Activated T-helper 2 cell treated with anti-CD3 and anti-CD28 coated beads, Interferon-gamma antibody, Interleukin-2, Interleukin-4, amounts not matched to agents 10 μg/mL and 5 μg/mL and 100 μg/mL, durations not matched to agents 14 hours and 24 hours and 36 hours (primary cell): ENCODE results near the gene BMP2K. TPM values are rescaled to one million over a fixed set of nuclear protein-coding genes. Genes with fewer than 3 reads are reported as not detected.
"Not testable (repeated sequence)": the region's sequence is repeated elsewhere in the genome, so short reads cannot be mapped to it uniquely, and the experiment has no call there.

ENCODE experiments used
- DNase-seq: peaks from one replicate; pipeline ENCODE4 v3.0.0; 2021; ENCODE audit warnings: low spot score
- H3K27ac Mint-ChIP-seq: one replicate; pipeline ENCODE4 v1.8.0; 2021; ENCODE audit warnings: mixed read lengths
- H3K27me3 Mint-ChIP-seq: one replicate; pipeline ENCODE4 v1.8.0; 2021; ENCODE audit warnings: low read depth, mixed read lengths
- H3K36me3 Mint-ChIP-seq: one replicate; pipeline ENCODE4 v1.8.0; 2021; ENCODE audit warnings: low read depth, mixed read lengths
- H3K4me1 Mint-ChIP-seq: one replicate; pipeline ENCODE4 v1.8.0; 2021; ENCODE audit warnings: low read depth, mixed read lengths
- H3K4me3 Mint-ChIP-seq: one replicate; pipeline ENCODE4 v1.8.0; 2021; ENCODE audit warnings: low read depth, mild to moderate bottlenecking, moderate library complexity, mixed read lengths
- H3K9me3 Mint-ChIP-seq: one replicate; pipeline ENCODE4 v1.8.0; 2021; ENCODE audit warnings: mixed read lengths
- intact Hi-C: fragments of 100-400 bp; cut with micrococcal nuclease; formaldehyde crosslinking; loops from one replicate; pipeline ENCODE4 v1.15.1; 2023
- total RNA-seq: library from RNA; stranded (reverse); gene quantifications from 2 replicates; pipeline ENCODE4 v1.2.3, GENCODE V29; 2022

BMP2K gene
- total RNA-seq, 1 donor from 2014 or later, result 14.6 TPM

DNA sequence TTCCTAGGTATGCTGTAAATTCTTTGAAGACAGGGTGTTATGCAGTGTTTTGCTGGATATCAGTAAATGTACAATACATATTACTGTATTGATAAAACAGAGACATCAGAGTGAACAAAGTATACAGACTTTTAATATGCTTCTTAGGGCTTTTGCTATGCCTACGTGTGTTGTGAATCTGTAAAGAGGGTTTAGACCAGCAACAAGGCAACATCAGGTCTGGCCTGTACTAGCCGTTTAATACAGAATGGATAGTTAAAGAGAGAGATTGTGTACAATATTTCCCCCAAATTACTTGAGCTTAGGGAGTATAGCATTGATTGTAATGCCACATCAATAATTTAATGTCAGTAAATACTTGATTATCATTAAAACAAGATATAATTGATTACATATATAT lies 87.8 kb downstream of the BMP2K start:
- Mint-ChIP-seq H3K27me3 (no peaks in the 10 kb centered on the region), H3K27ac (no peak overlapping the region), H3K9me3 (no peaks in the 10 kb centered on the region), H3K4me3 (no peak overlapping the region), H3K36me3 (peaks cover 8% of the 10 kb centered on the region), H3K4me1 (peaks cover 2% of the 10 kb centered on the region)
- no peak for DNase-seq
- intact Hi-C loops, result loop anchor here (1.0 to 5.0 kb wide), 4 partner anchors 87 to 902 kb away; partner anchors contain the start of gene BMP2K

DNA sequence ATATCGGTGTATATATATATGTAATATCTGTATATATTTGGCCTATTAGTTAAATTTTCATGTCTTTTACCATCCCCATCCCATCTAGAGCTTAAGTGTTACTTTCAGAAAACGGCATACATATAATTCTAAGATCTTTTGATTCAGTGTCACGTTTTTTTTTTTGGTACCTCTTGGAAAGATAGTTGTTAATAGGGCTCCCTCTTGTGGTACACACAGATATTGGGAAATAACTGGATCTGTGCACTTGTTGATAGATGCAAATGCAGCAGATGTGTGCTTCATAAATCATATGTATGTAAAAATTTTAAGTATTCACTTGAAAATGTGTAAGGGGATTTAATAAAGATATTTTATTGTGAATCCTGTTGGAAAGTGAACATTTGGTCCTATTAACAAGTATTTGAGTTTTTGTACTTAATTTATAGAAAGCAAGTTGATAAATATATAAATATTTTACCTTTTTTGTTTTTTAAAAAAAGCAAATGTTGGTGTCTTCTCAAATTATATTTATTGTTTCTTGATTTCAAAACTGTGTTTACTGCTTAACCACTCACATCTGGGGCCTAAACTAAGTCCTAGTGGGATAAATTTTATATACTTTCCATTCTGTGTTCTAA lies 88.4 kb downstream of the BMP2K start:
- H3K27me3 Mint-ChIP-seq, result no peaks in the 10 kb centered on the region
- intact Hi-C loops, result loop anchor here (1.0 to 5.0 kb wide), 4 partner anchors 87 to 902 kb away; partner anchors contain the start of gene BMP2K
- DNase-seq, result no peak
- no peak overlapping the region for H3K4me3 Mint-ChIP-seq
- no peaks in the 10 kb centered on the region for H3K9me3 Mint-ChIP-seq
- H3K4me1 Mint-ChIP-seq, result peaks cover 2% of the 10 kb centered on the region
- no peak overlapping the region for H3K27ac Mint-ChIP-seq
- H3K36me3 Mint-ChIP-seq, result peaks cover 8% of the 10 kb centered on the region

DNA sequence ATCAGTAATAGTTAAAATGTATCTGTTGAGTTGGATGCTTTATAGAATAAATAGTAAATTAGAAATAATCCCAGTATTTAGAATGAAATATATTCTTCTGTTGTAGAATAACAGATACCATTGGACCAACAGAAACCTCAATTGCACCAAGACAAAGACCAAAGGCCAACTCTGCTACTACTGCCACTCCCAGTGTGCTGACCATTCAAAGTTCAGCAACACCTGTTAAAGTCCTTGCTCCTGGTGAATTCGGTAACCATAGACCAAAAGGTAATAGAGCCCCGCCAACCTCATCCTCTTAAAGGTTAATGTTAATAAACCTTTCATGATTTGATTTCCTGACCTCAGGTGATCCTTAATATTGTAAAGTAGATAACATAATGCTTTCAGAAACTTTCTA lies 89.3 kb downstream of the BMP2K start:
- Mint-ChIP-seq H3K4me1 (peaks cover 2% of the 10 kb centered on the region), H3K4me3 (no peak overlapping the region), H3K36me3 (peaks cover 6% of the 10 kb centered on the region), H3K9me3 (no peaks in the 10 kb centered on the region), H3K27ac (no peak overlapping the region), H3K27me3 (no peaks in the 10 kb centered on the region)
- intact Hi-C loops, result no loop called here
- DNase-seq, result no peak

DNA sequence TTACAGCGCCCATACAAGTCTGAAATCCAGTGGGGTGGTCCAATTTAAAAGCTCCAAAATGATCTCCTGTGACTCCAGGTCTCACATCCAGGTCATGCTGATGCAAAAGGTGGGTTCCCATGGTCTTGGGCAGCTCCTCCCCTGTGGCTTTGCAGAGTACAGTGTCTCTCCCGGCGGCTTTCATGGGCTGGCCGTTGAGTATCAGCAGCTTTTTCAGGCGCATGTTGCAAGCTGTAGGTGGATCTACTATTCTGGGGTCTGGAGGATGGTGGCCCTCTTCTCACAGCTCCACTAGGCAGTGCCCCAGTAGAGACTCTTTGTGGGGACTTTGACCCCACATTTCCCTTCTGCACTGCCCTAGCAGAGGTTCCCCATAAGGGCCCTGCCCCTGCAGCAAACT lies 92.6 kb downstream of the BMP2K start:
- H3K4me1 Mint-ChIP-seq, H3K9me3 Mint-ChIP-seq, DNase-seq, intact Hi-C loops, H3K27ac Mint-ChIP-seq, H3K4me3 Mint-ChIP-seq, H3K27me3 Mint-ChIP-seq: not testable (repeated sequence)
- peaks cover 23% of the 10 kb centered on the region for H3K36me3 Mint-ChIP-seq

DNA sequence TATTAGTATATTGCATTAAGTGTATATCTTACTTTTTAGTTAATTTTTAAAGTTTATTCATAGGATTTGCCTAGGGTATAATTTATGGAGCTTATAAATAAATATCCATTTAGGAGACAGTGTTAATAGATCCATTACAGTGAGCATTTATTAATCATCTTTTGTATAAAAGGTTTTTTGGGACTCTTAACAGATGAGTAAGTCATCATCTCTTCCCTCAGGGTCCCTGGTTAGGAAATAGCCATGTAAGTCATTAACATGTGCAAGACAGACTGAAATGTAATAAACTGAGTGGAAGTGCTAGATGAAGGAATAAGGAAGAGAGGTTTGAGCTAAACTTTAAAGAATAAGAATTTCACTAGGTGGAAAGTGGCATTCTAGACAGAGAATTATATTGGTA lies 93.9 kb downstream of the BMP2K start:
- Mint-ChIP-seq H3K9me3 (no peaks in the 10 kb centered on the region), H3K4me3 (no peak overlapping the region), H3K36me3 (peaks cover 24% of the 10 kb centered on the region), H3K27ac (no peak overlapping the region), H3K4me1 (no peaks in the 10 kb centered on the region), H3K27me3 (no peaks in the 10 kb centered on the region)
- intact Hi-C loops, result no loop called here
- DNase-seq, result no peak

DNA sequence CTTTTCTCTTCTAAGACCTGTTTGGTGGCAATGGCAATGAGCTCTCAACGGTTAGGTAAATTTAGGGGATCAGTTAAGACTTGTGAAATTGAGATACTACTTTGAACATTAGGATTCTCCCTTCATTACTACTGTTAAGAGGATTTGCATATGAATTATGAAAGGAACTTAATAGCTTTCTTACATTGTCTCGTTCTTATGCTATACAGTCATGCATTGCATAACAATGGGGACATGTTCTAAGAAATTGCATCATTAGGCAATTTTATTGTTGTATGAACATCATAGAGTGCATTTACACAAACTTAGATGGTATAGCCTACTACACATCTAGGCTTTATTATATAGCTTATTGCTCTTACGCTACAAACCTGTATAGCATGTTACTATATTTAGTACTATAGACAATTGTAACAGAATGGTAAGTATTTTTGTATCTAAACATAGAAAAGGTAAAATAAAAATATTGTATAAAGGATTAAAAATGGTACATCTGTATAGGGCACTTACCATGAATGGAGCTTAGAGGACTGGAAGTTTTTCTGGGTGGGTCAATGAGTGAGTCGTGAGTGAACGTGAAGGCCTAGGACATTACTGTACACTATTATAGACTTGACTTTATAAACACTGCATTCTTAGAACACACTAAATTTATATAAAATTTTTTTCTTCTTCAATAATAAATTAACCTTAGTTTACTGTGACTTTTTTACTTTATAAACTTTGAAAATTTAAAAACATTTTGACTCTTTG lies 100.6 kb downstream of the BMP2K start:
- H3K27ac Mint-ChIP-seq, result no peak overlapping the region
- H3K9me3 Mint-ChIP-seq, result no peaks in the 10 kb centered on the region
- DNase-seq, result no peak
- no peaks in the 10 kb centered on the region for H3K27me3 Mint-ChIP-seq
- H3K36me3 Mint-ChIP-seq, result peaks cover 15% of the 10 kb centered on the region
- intact Hi-C loops, result no loop called here
- no peaks in the 10 kb centered on the region for H3K4me1 Mint-ChIP-seq
- no peak overlapping the region for H3K4me3 Mint-ChIP-seq

DNA sequence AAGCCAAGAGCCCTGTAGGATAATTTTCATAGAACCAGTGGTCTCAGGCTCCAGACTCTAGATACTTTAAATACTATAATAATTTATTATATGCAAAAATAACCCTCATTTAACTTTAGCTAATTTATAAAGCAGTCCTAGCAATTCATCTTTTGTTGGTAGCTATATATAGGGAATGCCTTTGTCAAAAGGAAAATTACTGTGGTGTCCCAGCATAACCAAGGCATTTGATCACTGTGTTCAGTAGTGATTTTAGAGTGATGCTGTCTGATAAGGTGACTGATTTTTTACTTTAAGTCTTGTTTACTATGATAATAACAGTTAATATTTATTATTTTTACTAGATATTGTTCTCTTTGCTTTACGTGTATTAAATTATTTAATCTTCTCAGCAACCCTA lies 101.9 kb downstream of the BMP2K start:
- Mint-ChIP-seq H3K4me3 (no peak overlapping the region), H3K36me3 (peaks cover 3% of the 10 kb centered on the region), H3K27ac (no peak overlapping the region), H3K9me3 (no peaks in the 10 kb centered on the region), H3K27me3 (no peaks in the 10 kb centered on the region), H3K4me1 (no peaks in the 10 kb centered on the region)
- intact Hi-C loops, result no loop called here
- no peak for DNase-seq

DNA sequence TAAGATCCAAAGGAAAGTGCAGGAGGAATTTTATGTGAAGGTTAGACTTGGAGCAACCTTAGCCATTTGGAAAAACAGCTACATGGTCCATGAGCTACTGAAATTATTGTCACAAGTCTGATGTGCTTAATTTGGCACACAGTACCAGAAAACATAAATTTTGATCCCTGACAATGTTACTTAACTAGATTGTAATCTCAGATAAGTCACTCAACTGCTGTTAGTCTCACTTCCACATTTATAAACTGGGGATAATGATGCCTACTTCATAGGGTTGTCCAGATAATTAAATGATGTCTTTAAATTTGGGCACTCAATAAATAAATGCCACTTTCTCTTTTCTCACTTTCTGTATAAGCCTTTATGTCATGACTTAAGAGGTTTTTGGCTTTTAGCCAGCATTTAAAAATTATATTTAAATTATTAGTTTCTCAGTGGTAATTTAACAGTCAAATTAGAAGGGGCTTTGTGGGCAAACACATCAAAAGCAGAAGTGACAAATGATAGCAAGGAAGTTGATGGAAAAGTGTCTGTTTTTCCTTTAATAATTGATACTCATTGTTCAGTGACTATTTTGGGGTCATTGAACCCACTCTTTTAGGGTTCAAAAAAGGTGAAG lies 104.8 kb downstream of the BMP2K start:
- H3K4me1 Mint-ChIP-seq, result no peaks in the 10 kb centered on the region
- intact Hi-C loops, result no loop called here
- no peak overlapping the region for H3K4me3 Mint-ChIP-seq
- H3K9me3 Mint-ChIP-seq, result no peaks in the 10 kb centered on the region
- H3K27me3 Mint-ChIP-seq, result no peaks in the 10 kb centered on the region
- H3K36me3 Mint-ChIP-seq, result no peaks in the 10 kb centered on the region
- H3K27ac Mint-ChIP-seq, result no peak overlapping the region
- no peak for DNase-seq

DNA sequence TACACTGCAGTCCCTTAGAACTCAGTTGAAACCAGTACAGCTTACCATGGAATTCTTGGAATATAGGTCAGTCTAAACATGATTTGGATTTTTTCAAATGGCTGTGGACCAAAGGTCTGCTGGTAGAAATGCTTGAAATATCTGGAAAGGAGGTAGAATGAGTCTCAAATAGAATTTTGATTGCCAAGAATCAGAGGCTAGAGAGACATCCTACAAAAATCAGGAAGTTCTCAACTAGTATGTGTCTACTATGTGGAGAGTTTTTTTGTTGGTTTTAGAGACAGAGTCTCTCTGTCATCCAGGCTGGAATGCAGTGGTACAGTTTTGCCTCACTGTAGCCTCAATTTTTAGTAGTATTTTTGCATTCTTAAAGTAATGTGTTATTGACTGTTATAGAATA lies 109.4 kb downstream of the BMP2K start:
- no peaks in the 10 kb centered on the region for H3K27me3 Mint-ChIP-seq
- no peaks in the 10 kb centered on the region for H3K9me3 Mint-ChIP-seq
- H3K36me3 Mint-ChIP-seq, result peaks cover 10% of the 10 kb centered on the region

DNA sequence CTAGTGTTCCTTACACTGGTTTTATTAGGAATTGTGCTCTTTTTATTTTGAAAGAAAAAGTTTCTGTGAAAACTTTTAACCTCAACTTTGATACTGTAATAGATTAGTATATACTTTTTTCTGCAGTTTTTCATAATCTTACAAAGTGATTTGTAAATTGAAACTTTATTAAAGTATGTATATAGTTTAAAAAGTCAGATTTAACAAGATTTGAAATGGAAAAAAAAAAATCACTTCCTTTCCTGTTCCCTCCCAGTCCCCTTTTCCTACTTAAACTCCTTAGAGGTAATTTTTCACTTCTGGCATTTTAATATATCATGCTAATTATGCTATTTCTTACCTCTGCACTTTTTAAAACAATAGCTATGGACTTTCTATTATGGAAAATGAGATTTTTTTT lies 113.8 kb downstream of the BMP2K start:
- Mint-ChIP-seq H3K27me3 (no peaks in the 10 kb centered on the region), H3K4me3 (no peak overlapping the region), H3K27ac (no peak overlapping the region), H3K36me3 (peaks cover 10% of the 10 kb centered on the region), H3K4me1 (peaks cover 6% of the 10 kb centered on the region), H3K9me3 (no peaks in the 10 kb centered on the region)
- DNase-seq, result no peak
- intact Hi-C loops, result loop anchor here (2.0 kb wide), 1 partner anchor 25 kb away; no protein-coding TSS in a partner anchor

More for the DNA sequence above, 109.4 kb downstream of the BMP2K start:
- Mint-ChIP-seq H3K4me3 (no peak overlapping the region), H3K4me1 (peaks cover 6% of the 10 kb centered on the region), H3K27ac (no peak overlapping the region)
- intact Hi-C loops, result no loop called here
- no peak for DNase-seq

DNA sequence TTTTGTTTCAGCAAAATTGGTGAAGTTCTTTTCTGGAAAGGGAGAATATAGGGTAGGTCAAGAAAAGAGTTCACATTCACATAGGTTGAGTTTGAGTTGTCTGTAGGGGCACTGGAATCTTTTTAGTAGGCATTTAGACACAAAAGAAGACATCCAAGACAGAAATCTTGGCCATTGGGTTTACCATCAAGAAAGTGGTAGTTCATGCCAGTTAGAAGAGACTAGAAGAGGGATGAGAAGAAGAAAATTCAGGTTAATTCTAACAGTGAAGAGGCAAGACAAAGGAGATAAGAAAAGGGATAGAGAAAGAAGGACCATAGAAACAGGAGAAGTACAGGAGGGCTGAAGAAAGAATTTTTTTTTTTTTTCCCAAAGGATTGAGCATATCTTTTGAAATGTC lies 123.2 kb downstream of the BMP2K start:
- H3K27me3 Mint-ChIP-seq, result no peaks in the 10 kb centered on the region
- intact Hi-C loops, result no loop called here
- H3K9me3 Mint-ChIP-seq, result no peaks in the 10 kb centered on the region
- H3K36me3 Mint-ChIP-seq, result peaks cover 2% of the 10 kb centered on the region
- H3K27ac Mint-ChIP-seq, result no peak overlapping the region
- no peak overlapping the region for H3K4me3 Mint-ChIP-seq
- DNase-seq, result no peak
- H3K4me1 Mint-ChIP-seq, result no peaks in the 10 kb centered on the region

DNA sequence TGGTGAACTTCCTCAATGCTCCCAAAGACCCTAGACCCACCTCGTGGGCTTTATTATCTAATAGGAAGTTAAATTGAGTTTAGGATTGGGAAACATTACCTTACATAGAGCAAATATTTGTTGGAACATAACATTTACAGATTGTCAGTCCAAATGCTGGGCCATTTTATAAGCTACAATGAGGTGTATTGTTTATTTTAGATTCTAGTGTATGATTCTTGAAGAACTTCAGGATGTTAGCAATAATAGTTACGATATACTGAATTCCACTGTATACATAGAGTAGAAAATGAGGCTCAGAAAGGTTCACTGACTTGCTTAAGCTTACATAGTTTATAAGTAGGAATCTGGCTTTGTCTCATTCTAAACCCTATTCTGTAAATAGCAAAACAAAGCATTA lies 125.7 kb downstream of the BMP2K start:
- H3K4me3 Mint-ChIP-seq, result no peak overlapping the region
- H3K9me3 Mint-ChIP-seq, result no peaks in the 10 kb centered on the region
- no peaks in the 10 kb centered on the region for H3K4me1 Mint-ChIP-seq
- intact Hi-C loops, result no loop called here
- H3K27ac Mint-ChIP-seq, result no peak overlapping the region
- no peak for DNase-seq
- H3K27me3 Mint-ChIP-seq, result no peaks in the 10 kb centered on the region
- no peaks in the 10 kb centered on the region for H3K36me3 Mint-ChIP-seq

DNA sequence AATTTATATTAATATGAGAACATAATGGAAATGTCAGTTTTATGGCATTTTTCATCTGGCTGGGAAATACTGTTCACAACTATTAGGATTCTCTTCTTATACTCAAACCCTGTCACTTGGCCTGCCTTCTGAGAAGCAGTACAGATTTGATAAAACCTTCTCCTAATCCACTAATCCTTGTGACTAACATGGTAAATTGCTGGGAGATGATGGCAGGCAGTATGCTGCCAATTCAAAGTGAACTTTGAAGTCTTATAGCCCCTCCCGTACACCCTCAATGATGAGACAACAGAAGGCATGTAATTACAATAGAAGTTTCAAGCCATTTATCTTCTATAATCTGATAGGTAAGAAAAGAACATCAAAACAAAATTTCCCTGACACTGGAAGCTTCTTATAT lies 126.1 kb downstream of the BMP2K start:
- no peak for DNase-seq
- Mint-ChIP-seq H3K4me1 (no peaks in the 10 kb centered on the region), H3K36me3 (no peaks in the 10 kb centered on the region), H3K27me3 (no peaks in the 10 kb centered on the region), H3K9me3 (no peaks in the 10 kb centered on the region), H3K4me3 (no peak overlapping the region), H3K27ac (no peak overlapping the region)
- intact Hi-C loops, result no loop called here
